C4-2B (cell line): ENCODE data around the gene CENPQ.
"Not testable (repeated sequence)": the region's sequence is repeated elsewhere in the genome, so short reads cannot be mapped to it uniquely, and the experiment has no call there.

ENCODE experiments used
- H3K27ac ChIP-seq: fragments of 450-650 bp; 2 replicates; pipeline ENCODE4 v1.5.1; 2017
- ZFX ChIP-seq: fragments of 450-650 bp; IDR thresholded peaks from 2 replicates; pipeline ENCODE4 v1.6.1; 2017
- TF ChIP-seq, protein P1 (sequence below): fragments of 450-650 bp; conservative IDR thresholded peaks from 2 replicates; pipeline ENCODE4 v1.5.1; 2017; ENCODE audit warnings: mild to moderate bottlenecking

CENPQ gene

DNA sequence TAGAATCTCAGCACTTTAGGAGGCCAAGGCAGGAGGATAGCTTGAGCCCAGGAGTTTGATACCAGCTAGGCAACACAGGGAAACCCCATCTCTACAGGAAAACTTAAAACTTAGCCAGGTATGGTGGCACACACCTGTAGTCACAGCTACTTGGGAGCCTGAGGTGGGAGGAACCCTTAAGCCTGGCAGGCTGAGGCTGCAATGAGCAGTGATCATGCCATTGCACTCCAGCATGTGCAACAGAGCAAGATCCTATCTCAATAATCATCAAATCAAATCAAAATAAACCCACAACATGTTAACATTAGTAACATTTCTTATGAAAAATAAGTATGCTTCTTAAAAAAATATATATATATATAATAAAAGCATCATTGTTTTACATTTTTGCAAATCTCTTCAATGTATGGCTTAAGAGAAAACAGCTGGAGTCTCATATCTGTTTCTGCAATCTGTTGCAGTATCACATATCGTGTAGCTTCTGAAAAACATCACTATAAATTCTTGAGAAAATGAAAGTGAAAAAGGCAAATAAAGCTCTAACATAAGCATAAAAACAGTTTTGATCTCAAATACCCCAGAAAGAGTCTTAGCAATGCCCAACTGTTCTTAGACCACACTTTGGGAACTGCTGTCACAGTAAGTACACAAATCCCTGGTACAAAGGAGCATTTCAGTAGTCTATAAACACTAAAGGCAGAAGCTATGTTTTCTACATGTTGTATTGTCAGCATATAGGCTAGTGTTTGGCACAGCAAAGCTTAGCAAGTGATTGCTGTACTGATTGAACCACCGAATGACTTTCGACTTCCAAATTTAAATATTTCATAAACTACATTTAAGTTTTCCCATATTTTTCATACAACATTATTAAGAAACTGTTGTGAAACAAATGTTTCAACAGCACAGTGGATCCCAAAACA, 8.1 kb upstream of the CENPQ start:
- TF ChIP-seq, protein P1, sequence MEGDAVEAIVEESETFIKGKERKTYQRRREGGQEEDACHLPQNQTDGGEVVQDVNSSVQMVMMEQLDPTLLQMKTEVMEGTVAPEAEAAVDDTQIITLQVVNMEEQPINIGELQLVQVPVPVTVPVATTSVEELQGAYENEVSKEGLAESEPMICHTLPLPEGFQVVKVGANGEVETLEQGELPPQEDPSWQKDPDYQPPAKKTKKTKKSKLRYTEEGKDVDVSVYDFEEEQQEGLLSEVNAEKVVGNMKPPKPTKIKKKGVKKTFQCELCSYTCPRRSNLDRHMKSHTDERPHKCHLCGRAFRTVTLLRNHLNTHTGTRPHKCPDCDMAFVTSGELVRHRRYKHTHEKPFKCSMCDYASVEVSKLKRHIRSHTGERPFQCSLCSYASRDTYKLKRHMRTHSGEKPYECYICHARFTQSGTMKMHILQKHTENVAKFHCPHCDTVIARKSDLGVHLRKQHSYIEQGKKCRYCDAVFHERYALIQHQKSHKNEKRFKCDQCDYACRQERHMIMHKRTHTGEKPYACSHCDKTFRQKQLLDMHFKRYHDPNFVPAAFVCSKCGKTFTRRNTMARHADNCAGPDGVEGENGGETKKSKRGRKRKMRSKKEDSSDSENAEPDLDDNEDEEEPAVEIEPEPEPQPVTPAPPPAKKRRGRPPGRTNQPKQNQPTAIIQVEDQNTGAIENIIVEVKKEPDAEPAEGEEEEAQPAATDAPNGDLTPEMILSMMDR, result no peak
- H3K27ac ChIP-seq, result no peak overlapping the region

DNA sequence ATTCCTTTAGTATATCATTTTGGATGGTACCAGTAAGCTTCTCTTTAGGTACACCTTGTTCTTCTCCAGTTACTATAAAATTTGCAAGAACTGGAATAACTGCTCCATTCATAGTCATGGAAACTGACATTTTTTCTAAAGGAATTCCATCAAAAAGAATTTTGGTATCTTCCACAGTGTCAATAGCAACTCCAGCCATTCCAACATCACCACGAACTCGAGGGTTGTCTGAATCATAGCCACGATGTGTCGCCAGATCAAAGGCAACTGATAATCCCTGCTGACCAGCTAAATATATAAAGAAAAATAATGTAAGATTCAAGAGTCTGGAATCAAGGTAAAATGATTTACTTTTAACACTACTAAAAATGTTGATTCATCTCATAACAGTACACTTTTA, 5.4 kb upstream of the CENPQ start:
- TF ChIP-seq, protein P1, result no peak
- no peak for TF ChIP-seq ZFX
- no peak overlapping the region for H3K27ac ChIP-seq

DNA sequence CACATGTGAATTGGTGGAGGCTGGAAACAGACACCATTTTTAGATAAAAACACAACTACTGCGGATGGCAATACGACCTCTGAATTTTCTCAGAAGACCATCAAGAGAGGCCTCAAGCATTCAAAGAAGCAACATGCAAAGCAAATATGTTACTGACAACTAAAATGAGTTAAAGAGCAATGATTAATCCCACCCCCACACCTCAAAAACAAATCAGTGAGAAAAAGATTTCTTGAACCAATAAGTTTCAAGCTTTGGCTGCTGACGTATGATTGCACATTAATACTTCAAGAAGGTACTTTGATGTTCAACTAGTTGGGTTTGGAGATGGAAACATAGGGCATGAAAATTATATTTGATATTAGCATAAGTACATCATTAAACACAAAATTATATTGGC, 1.1 kb upstream of the CENPQ start:
- H3K27ac ChIP-seq, result no peak overlapping the region
- TF ChIP-seq ZFX, result no peak
- TF ChIP-seq, protein P1, result no peak

DNA sequence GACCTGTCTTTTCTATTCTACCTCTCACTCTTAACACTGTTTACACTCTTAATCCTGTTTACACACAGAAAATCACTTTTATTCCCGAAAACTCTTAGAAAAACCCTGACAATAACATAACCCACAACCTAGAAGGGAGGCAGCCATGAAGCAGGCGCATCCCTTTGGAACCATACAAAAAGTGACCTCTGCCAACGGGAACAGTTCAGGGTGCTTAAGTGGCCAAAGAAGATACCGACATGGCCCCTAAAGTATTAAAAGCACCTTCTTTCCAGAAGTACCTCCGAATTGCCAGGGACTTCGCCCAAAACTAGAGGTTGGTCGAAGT, 607 bp upstream of the CENPQ start:
- peak overlapping the region; percentile 74 for H3K27ac ChIP-seq
- no peak for TF ChIP-seq ZFX
- TF ChIP-seq, protein P1, result no peak

DNA sequence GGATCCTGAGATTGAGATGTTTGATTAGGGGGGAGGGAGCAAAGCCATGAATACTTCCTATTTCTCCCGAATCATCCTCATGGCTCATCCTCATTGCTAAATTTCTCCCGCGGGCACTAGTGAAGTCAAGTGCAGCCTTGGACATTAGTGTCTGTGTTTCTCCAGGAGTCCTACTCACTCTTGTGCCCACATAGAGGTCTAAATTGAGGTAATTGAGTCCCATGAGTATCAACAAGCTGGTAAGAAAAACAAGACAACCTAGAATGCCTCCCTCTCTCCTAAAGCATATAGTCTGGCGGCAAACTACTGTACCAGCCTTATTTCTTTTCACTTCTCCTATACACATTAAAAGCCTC, 420 bp downstream of the CENPQ start:
- TF ChIP-seq ZFX, result no peak
- TF ChIP-seq, protein P1, result no peak
- H3K27ac ChIP-seq, result peak overlapping the region; percentile 74

- TF ChIP-seq, protein P1, result no peak
- no peak for TF ChIP-seq ZFX
- H3K27ac ChIP-seq, result no peak overlapping the region
Measured at GRCh38 chr6:49464691-49465090, 1.5 kb downstream of the CENPQ start.

- TF ChIP-seq, protein P1, result no peak
- no peak for TF ChIP-seq ZFX
- no peak overlapping the region for H3K27ac ChIP-seq
Measured at GRCh38 chr6:49468042-49468441, 4.9 kb downstream of the CENPQ start.

DNA sequence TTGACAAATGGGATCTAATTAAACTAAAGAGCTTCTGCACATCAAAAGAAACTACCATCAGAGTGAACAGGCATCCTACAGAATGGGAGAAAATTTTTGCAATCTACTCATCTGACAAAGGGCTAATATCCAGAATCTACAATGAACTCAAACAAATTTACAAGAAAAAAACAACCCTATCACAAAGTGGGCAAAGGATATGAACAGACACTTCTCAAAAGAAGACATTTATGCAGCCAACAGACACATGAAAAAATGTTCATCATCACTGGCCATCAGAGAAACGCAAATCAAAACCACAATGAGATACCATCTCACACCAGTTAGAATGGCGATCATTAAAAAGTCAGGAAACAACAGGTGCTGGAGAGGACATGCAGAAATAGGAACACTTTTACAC, 13.4 kb downstream of the CENPQ start:
- not testable (repeated sequence) for H3K27ac ChIP-seq
